ENCODE measurements around the gene EVI5. TPM values are rescaled to one million over a fixed set of nuclear protein-coding genes. Genes with fewer than 3 reads are reported as not detected.
"Not testable (repeated sequence)": the region's sequence is repeated elsewhere in the genome, so short reads cannot be mapped to it uniquely, and the experiment has no call there.

Gene EVI5
- total RNA-seq, 3 donors from 2014 or later, result 28.0 to 38.7 (median 31.2) TPM

DNA sequence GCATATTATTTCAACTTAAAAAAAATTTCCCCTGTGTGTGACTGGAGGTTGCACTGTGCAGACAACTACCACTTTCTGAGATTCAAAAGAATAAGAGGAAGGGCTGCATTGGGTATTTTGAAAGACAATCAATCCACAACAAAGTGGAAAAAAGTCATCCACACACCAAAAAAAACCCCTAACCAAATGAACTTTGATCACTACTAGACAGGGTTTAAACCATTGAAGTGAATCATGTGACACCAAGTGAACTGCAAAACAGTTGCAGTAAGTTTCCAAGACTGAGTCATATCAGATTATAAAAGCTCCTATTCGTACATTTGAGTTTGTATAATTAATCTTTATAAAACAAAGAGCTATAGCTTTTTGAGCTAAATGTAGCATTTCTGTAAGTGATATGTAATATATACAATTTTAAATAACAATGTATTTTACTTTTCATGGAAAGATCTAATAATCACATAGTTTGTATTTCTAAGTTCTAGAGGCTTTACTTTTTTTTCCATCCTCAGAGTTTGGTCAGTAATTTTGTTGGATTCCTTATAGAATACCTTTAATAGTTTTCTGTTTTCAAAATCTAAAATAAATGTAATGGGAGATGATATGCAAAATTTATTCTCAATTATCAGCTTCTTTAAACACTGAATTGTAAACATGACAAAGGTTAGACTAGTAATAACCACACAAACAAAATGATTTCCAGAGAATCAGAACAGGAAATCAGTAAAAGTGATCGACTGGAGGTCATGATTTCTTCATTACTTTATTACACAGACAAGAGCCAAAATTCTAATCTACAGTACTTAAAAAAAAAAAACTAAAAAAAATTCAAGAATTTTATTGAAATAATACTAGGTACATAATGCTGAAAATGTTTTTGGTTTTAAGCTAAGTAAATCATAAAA, 247.7 kb downstream of the EVI5 start:
- TF ChIP-seq, protein P1, sequence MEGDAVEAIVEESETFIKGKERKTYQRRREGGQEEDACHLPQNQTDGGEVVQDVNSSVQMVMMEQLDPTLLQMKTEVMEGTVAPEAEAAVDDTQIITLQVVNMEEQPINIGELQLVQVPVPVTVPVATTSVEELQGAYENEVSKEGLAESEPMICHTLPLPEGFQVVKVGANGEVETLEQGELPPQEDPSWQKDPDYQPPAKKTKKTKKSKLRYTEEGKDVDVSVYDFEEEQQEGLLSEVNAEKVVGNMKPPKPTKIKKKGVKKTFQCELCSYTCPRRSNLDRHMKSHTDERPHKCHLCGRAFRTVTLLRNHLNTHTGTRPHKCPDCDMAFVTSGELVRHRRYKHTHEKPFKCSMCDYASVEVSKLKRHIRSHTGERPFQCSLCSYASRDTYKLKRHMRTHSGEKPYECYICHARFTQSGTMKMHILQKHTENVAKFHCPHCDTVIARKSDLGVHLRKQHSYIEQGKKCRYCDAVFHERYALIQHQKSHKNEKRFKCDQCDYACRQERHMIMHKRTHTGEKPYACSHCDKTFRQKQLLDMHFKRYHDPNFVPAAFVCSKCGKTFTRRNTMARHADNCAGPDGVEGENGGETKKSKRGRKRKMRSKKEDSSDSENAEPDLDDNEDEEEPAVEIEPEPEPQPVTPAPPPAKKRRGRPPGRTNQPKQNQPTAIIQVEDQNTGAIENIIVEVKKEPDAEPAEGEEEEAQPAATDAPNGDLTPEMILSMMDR (IDR thresholded peaks at IDR 0.05), result no peak
- TF ChIP-seq POLR2AphosphoS5 (IDR thresholded peaks at IDR 0.05) (no peak), POLR2A (IDR thresholded peaks at IDR 0.05) (no peak)
- no peak overlapping the region for H3K4me3 ChIP-seq
- DNase-seq (ENCODE audit: low spot score in 2 of 2), result no peak
- H3K36me3 ChIP-seq, result no peaks in the 10 kb centered on the region
- no peak overlapping the region for H3K27ac ChIP-seq
- H3K4me1 ChIP-seq, result no peaks in the 10 kb centered on the region
- H3K27me3 ChIP-seq, result no peaks in the 10 kb centered on the region
- intact Hi-C loops (cut with DNase I; ENCODE audit: low total_unique reads), result no loop called here
- no peaks in the 10 kb centered on the region for H3K9me3 ChIP-seq

DNA sequence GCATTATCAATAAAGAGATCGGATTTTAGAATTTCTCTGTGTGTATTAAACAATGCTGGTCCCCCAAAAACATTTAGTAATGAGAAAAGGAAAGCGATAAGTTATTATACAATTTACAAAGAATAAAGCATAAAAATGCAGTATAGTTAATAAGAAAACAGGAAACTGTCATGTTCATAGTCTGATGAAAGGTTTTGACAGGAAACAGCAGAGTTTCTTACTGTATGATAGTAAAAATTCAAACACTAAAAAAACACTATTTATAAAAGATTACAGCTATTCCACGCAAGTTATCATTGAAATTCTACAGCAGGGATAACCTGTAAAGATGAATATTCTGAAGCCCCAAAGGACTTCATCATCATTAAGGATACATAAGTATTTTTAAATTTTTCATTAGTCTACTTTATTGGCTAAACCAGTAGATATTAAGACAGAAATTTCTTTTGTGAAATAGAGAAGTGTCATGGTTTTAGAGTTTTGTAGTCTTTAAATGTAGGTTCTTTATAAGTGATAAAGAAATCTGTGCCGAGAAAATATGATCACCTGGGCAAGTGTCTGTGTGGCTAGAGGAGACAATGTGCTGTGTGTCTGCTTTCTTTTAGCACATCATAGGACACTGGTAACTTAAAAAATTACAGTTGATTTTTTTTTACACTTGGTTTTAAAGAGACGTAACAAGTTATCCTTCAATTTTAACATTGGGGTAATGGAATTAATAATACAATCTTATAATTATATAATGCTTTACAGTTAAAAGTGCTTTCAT, 248.5 kb downstream of the EVI5 start:
- no peaks in the 10 kb centered on the region for H3K9me3 ChIP-seq
- no peak for DNase-seq (ENCODE audit: low spot score in 2 of 2)
- no peak overlapping the region for H3K4me3 ChIP-seq
- no peaks in the 10 kb centered on the region for H3K36me3 ChIP-seq
- no peaks in the 10 kb centered on the region for H3K4me1 ChIP-seq
- H3K27ac ChIP-seq, result no peak overlapping the region
- TF ChIP-seq, protein P1 (IDR thresholded peaks at IDR 0.05), result no peak
- TF ChIP-seq POLR2A (IDR thresholded peaks at IDR 0.05) (no peak), POLR2AphosphoS5 (IDR thresholded peaks at IDR 0.05) (no peak)
- intact Hi-C loops (cut with DNase I; ENCODE audit: low total_unique reads), result no loop called here
- H3K27me3 ChIP-seq, result no peaks in the 10 kb centered on the region

DNA sequence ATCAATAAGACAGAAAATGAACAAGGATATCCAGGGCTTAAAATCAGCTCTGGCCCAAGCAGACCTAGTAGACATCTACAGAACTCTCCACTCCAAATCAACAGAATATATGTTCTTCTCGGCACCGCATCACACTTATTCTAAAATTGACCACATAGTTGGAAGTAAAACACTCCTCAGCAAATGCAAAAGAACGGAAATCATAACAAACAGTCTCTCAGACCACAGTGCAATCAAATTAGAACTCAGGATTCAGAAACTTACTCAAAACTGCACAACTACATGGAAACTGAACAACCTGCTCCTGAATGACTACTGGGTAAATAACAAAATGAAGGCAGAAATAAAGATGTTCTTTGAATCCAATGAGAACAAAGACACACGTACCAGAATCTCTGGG, 252.5 kb downstream of the EVI5 start:
- DNase-seq (ENCODE audit: low spot score in 2 of 2); H3K27ac ChIP-seq; H3K36me3 ChIP-seq; H3K9me3 ChIP-seq; H3K27me3 ChIP-seq; H3K4me1 ChIP-seq; H3K4me3 ChIP-seq; intact Hi-C loops (cut with DNase I; ENCODE audit: low total_unique reads): not testable (repeated sequence)

DNA sequence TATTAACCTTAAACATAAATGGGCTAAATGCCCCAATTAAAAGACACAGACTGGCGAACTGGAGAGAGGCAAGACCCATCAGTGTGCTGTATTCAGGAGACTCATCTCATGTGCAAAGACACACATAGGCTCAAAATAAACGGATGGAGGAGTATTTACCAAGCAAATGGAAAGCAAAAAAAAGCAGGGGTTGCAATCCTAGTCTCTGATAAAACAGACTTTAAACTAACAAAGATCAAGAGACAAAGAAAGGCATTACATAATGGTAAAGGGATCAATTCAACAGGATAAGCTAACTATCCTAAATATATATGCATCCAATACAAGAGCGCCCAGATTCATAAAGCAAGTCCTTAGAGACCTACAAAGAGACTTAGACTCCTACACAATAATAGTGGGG, 253.0 kb downstream of the EVI5 start:
- H3K4me1 ChIP-seq; H3K27ac ChIP-seq; H3K4me3 ChIP-seq; DNase-seq (ENCODE audit: low spot score in 2 of 2); H3K36me3 ChIP-seq; intact Hi-C loops (cut with DNase I; ENCODE audit: low total_unique reads); H3K27me3 ChIP-seq; H3K9me3 ChIP-seq: not testable (repeated sequence)

DNA sequence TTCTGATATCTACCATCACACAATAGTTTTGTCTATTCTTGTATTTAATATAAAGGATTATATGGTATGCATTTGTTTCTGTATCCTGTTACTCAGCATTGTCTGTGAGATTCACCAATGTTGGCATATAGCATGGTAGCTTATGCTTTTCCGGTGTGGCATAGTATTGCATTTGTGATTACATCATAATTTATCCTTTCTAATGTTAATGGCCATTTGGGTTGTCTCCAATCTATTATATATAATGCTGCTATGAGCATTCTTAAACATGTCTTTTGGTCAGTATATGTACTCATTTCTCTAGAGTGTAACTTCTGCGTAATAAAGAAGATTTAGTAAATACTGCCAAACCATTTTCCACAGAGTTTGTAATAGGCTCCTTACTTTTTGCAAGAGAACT, 257.2 kb downstream of the EVI5 start:
- intact Hi-C loops (cut with DNase I; ENCODE audit: low total_unique reads), result no loop called here

DNA sequence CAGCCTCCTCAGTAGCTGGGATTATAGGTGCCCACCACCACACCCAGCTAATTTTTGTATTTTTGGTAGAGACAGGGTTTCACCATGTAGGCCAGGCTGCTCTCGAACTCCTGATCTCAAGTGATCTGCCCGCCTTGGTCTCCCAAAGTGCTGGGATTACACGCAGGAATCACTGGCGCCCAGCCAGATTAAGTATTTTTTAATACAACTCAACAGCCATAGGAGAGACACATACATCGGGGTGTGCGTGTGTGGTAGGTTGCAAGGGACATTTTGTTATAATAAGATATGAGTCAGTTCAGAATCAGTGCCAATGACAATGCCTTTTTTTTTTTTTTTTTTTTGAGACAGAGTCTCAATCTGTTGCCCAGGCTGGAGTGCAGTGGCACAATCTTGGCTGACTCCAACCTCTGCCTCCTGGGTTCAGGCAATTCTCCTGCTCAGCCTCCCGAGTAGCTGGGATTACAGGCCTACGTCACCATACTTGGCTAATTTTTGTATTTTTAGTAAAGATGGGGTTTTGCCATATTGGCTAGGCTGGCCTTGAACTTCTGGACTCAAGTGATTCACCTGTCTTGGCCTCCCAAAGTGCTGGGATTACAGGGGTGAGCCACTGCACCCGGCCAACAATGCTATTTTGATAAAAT, 259.8 kb downstream of the EVI5 start:
- intact Hi-C loops (cut with DNase I; ENCODE audit: low total_unique reads); H3K27me3 ChIP-seq; DNase-seq (ENCODE audit: low spot score in 2 of 2): not testable (repeated sequence)

More for the DNA sequence above, 257.2 kb downstream of the EVI5 start:
- no peak for DNase-seq (ENCODE audit: low spot score in 2 of 2)
- no peaks in the 10 kb centered on the region for H3K4me1 ChIP-seq
- H3K27ac ChIP-seq, result no peak overlapping the region
- H3K27me3 ChIP-seq, result no peaks in the 10 kb centered on the region
- no peak overlapping the region for H3K4me3 ChIP-seq
- H3K36me3 ChIP-seq, result no peaks in the 10 kb centered on the region
- TF ChIP-seq POLR2A (IDR thresholded peaks at IDR 0.05), result no peak
- TF ChIP-seq POLR2AphosphoS5 (IDR thresholded peaks at IDR 0.05), result no peak
- no peaks in the 10 kb centered on the region for H3K9me3 ChIP-seq

DNA sequence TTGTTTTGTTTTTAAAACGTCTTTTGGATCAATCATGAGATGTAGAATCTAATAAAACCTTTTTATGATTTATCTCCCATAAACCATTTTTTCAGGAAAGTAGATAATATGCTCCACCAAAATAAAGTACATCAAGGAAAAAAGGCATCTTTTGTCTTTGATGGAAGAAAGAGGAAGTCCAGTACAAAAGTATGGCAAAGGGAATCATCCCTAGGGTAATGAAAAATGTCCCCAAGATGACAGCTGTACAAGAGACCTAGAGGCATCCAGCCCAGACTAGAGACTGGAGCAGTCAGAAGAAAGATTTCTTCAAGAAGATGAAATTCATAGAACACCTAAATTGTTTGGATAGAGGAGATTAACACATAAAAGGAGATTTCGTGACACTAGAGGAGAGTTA, 265.9 kb downstream of the EVI5 start:
- H3K36me3 ChIP-seq, result no peaks in the 10 kb centered on the region
- no peaks in the 10 kb centered on the region for H3K4me1 ChIP-seq
- H3K27ac ChIP-seq, result no peak overlapping the region
- intact Hi-C loops (cut with DNase I; ENCODE audit: low total_unique reads), result no loop called here
- H3K9me3 ChIP-seq, result no peaks in the 10 kb centered on the region
- DNase-seq (ENCODE audit: low spot score in 2 of 2), result no peak
- no peak for TF ChIP-seq POLR2AphosphoS5 (IDR thresholded peaks at IDR 0.05)
- TF ChIP-seq, protein P1 (IDR thresholded peaks at IDR 0.05), result no peak
- TF ChIP-seq POLR2A (IDR thresholded peaks at IDR 0.05), result no peak
- H3K27me3 ChIP-seq, result no peaks in the 10 kb centered on the region
- H3K4me3 ChIP-seq, result no peak overlapping the region

More for the DNA sequence above, 259.8 kb downstream of the EVI5 start:
- H3K36me3 ChIP-seq, H3K9me3 ChIP-seq, H3K4me3 ChIP-seq, H3K27ac ChIP-seq, H3K4me1 ChIP-seq: not testable (repeated sequence)

Measured in breast epithelium (tissue), 4 donors.